H9 (cell line): ENCODE results near the gene ALKBH7. TPM values are rescaled to one million over a fixed set of nuclear protein-coding genes. Genes with fewer than 3 reads are reported as not detected.

ENCODE experiments used
- DNase-seq: peaks from one replicate; pipeline ENCODE4 v3.0.0-alpha.2; 2017
- H2AFZ ChIP-seq: one replicate; pipeline ENCODE4 v1.6.1; 2013; ENCODE audit warnings: mild to moderate bottlenecking, low read length, control low read depth, moderate library complexity
- H2AK5ac ChIP-seq: 2 replicates; pipeline ENCODE4 v1.6.1; 2013; ENCODE audit warnings: low read length, control low read depth, mixed read lengths; ENCODE audit not compliant: insufficient read length
- H2BK120ac ChIP-seq: one replicate; pipeline ENCODE4 v1.6.1; 2013; ENCODE audit warnings: low read depth, mild to moderate bottlenecking, low read length, control low read depth, inconsistent platforms; ENCODE audit not compliant: poor library complexity, severe bottlenecking
- H2BK12ac ChIP-seq: 2 replicates; pipeline ENCODE4 v1.6.1; 2013; ENCODE audit warnings: low read length, control low read depth, mixed read lengths, low read depth; ENCODE audit not compliant: insufficient read length
- H2BK15ac ChIP-seq: 2 replicates; pipeline ENCODE4 v1.6.1; 2013; ENCODE audit warnings: low read depth, low read length, control low read depth
- H2BK20ac ChIP-seq: one replicate; pipeline ENCODE4 v1.6.1; 2013; ENCODE audit warnings: low read depth, mild to moderate bottlenecking, low read length, control low read depth, inconsistent platforms; ENCODE audit not compliant: poor library complexity, severe bottlenecking
- H2BK5ac ChIP-seq: 2 replicates; pipeline ENCODE4 v1.6.1; 2013; ENCODE audit warnings: low read length, control low read depth, mixed read lengths; ENCODE audit not compliant: insufficient read length
- H3K14ac ChIP-seq: 2 replicates; pipeline ENCODE4 v1.6.1; 2013; ENCODE audit warnings: low read length, control low read depth; ENCODE audit not compliant: insufficient read depth
- H3K18ac ChIP-seq: 2 replicates; pipeline ENCODE4 v1.6.1; 2013; ENCODE audit warnings: low read depth, mild to moderate bottlenecking, mixed read lengths, low read length, control low read depth; ENCODE audit not compliant: insufficient read length
- H3K23ac ChIP-seq: 2 replicates; pipeline ENCODE4 v1.6.1; 2013; ENCODE audit warnings: low read length, control low read depth, mixed read lengths, low read depth; ENCODE audit not compliant: insufficient read length
- H3K23me2 ChIP-seq: 2 replicates; pipeline ENCODE4 v1.6.1; 2013; ENCODE audit warnings: low read depth, mild to moderate bottlenecking, mixed read lengths, low read length, control low read depth; ENCODE audit not compliant: insufficient read length, poor library complexity, severe bottlenecking
- H3K27ac ChIP-seq: 2 replicates; pipeline ENCODE4 v1.5.1; 2013; ENCODE audit warnings: low read length, control low read depth, mixed read lengths, low read depth; ENCODE audit not compliant: insufficient read length
- H3K27me3 ChIP-seq: 2 replicates; pipeline ENCODE4 v1.6.1; 2013; ENCODE audit warnings: low read length, control low read depth, inconsistent platforms; ENCODE audit not compliant: insufficient read depth
- H3K4ac ChIP-seq: 2 replicates; pipeline ENCODE4 v1.6.1; 2013; ENCODE audit warnings: low read depth, mild to moderate bottlenecking, control low read depth, inconsistent platforms, low read length, moderate library complexity
- H3K4me1 ChIP-seq: 2 replicates; pipeline ENCODE4 v1.6.1; 2013; ENCODE audit warnings: low read length, control low read depth, inconsistent platforms; ENCODE audit not compliant: insufficient read depth
- H3K4me2 ChIP-seq: 2 replicates; pipeline ENCODE4 v1.6.1; 2013; ENCODE audit warnings: low read length, control low read depth, mixed read lengths; ENCODE audit not compliant: insufficient read length, insufficient read depth
- H3K56ac ChIP-seq: 2 replicates; pipeline ENCODE4 v1.6.1; 2013; ENCODE audit warnings: low read depth, mild to moderate bottlenecking, mixed read lengths, low read length, control low read depth; ENCODE audit not compliant: insufficient read length
- H3K79me1 ChIP-seq: 2 replicates; pipeline ENCODE4 v1.6.1; 2013; ENCODE audit warnings: low read depth, mild to moderate bottlenecking, moderate library complexity, low read length, control low read depth, inconsistent platforms; ENCODE audit not compliant: insufficient read depth, poor library complexity, severe bottlenecking
- H3K79me2 ChIP-seq: 2 replicates; pipeline ENCODE4 v1.6.1; 2013; ENCODE audit warnings: low read length, control low read depth, inconsistent platforms; ENCODE audit not compliant: insufficient read depth
- H3K9ac ChIP-seq: 2 replicates; pipeline ENCODE4 v1.6.1; 2013; ENCODE audit warnings: low read length, control low read depth, mixed read lengths; ENCODE audit not compliant: insufficient read length; ENCODE audit errors: extremely low read depth
- H3K9me3 ChIP-seq: one replicate; pipeline ENCODE4 v1.6.1; 2013; ENCODE audit warnings: low read depth, low read length, inconsistent platforms; ENCODE audit not compliant: control insufficient read depth
- H3T11ph ChIP-seq: one replicate; pipeline ENCODE4 v1.6.1; 2013; ENCODE audit warnings: mild to moderate bottlenecking, low read length, control low read depth, inconsistent platforms
- H4K20me1 ChIP-seq: one replicate; pipeline ENCODE4 v1.6.1; 2013; ENCODE audit not compliant: control insufficient read depth, insufficient read length, insufficient read depth
- H4K5ac ChIP-seq: 2 replicates; pipeline ENCODE4 v1.6.1; 2013; ENCODE audit warnings: low read depth, mild to moderate bottlenecking, mixed read lengths, low read length, control low read depth; ENCODE audit not compliant: insufficient read length
- H4K8ac ChIP-seq: replicated peaks from 2 replicates; pipeline ENCODE4 v1.6.1; 2013; ENCODE audit warnings: low read length, control low read depth, mixed read lengths, low read depth; ENCODE audit not compliant: insufficient read length
- H4K91ac ChIP-seq: 2 replicates; pipeline ENCODE4 v1.6.1; 2013; ENCODE audit warnings: low read depth, mild to moderate bottlenecking, moderate library complexity, mixed read lengths, low read length, control low read depth; ENCODE audit not compliant: insufficient read length
- H3K27ac Mint-ChIP-seq, 3 experiments: 2 replicates in 2 of 3; 3 replicates in 1 of 3; pipeline ENCODE4 v1.8.0; 2020 to 2021; ENCODE audit warnings: mixed read lengths in 3 of 3, mild to moderate bottlenecking in 1 of 3, moderate library complexity in 1 of 3
- H3K27me3 Mint-ChIP-seq: 2 replicates; pipeline ENCODE4 v1.8.0; 2021; ENCODE audit warnings: low read depth, mild to moderate bottlenecking, moderate library complexity, mixed read lengths
- H3K36me3 Mint-ChIP-seq, 3 experiments: 2 replicates in 2 of 3; 3 replicates in 1 of 3; pipeline ENCODE4 v1.8.0; 2020 to 2021; ENCODE audit warnings: low read depth in 3 of 3, mixed read lengths in 3 of 3; ENCODE audit not compliant: insufficient read depth in 1 of 3
- H3K4me1 Mint-ChIP-seq, 2 experiments: 2 replicates each; pipeline ENCODE4 v1.8.0; 2020; ENCODE audit warnings: mixed read lengths in 2 of 2
- H3K4me3 Mint-ChIP-seq, 2 experiments: 2 replicates in 1 of 2; 3 replicates in 1 of 2; pipeline ENCODE4 v1.8.0; 2020 to 2021; ENCODE audit warnings: mild to moderate bottlenecking in 2 of 2, mixed read lengths in 2 of 2, moderate library complexity in 1 of 2
- H3K9me3 Mint-ChIP-seq, 2 experiments: 2 replicates in 1 of 2; 3 replicates in 1 of 2; pipeline ENCODE4 v1.8.0; 2020; ENCODE audit warnings: mild to moderate bottlenecking in 2 of 2, mixed read lengths in 2 of 2, moderate library complexity in 1 of 2
- CTCF ChIP-seq: fragments of 200-600 bp; sonication (generic); conservative IDR thresholded peaks from 3 replicates; pipeline ENCODE4 v1.8.0; 2021; ENCODE audit warnings: antibody characterized with exemption, mild to moderate bottlenecking
- WGBS: extraction: QIAGEN DNeasy Blood & Tissue Kit; methylation state at CpG from one replicate; pipeline ENCODE4 v1.1.7; 2013; ENCODE audit warnings: missing lambda C conversion rate, low lambda C conversion rate, mixed read lengths; ENCODE audit not compliant: insufficient read length; ENCODE audit errors: extremely low coverage; 5-methylcytosine and 5-hydroxymethylcytosine counted together
- total RNA-seq: library from RNA; stranded (reverse); gene quantifications from 2 replicates; pipeline ENCODE4 v1.2.1, GENCODE V29; 2021

The ALKBH7 gene
- total RNA-seq, 1 experiment from 2014 or later: 85.7 TPM

- H2AK5ac ChIP-seq: no peak overlapping the region
- H4K20me1 ChIP-seq: no peaks in the 10 kb centered on the region
- H3K56ac ChIP-seq: no peak overlapping the region
- no peak overlapping the region for H3K23ac ChIP-seq
- no peaks in the 10 kb centered on the region for H3K79me2 ChIP-seq
- Mint-ChIP-seq H3K36me3 (peaks cover 49 to 71% (median 64%) of the 10 kb centered on the region in 3 experiments), H3K9me3 (peaks cover 4% of the 10 kb centered on the region in 2 experiments; a peak in 4 of 5 replicates), H3K27ac (no peak overlapping the region), H3K27me3 (no peaks in the 10 kb centered on the region), H3K4me1 (peaks cover 4 to 10% of the 10 kb centered on the region in 2 experiments; a peak in 2 of 4 replicates), H3K4me3 (no peak overlapping the region)
- no CpG with 5 or more reads among the region's 40 CpGs for WGBS
- no peak overlapping the region for H3K9ac ChIP-seq
- H3K79me1 ChIP-seq: no peaks in the 10 kb centered on the region
- H2BK12ac ChIP-seq: no peak overlapping the region
- H3K14ac ChIP-seq: no peak overlapping the region
- H4K5ac ChIP-seq: no peak overlapping the region
- H3K27me3 ChIP-seq: no peaks in the 10 kb centered on the region
- H3K4ac ChIP-seq: no peak overlapping the region
- H3K18ac ChIP-seq: no peak overlapping the region
- no peak overlapping the region for H2BK20ac ChIP-seq
- no peak overlapping the region for H4K91ac ChIP-seq
- H3K9me3 ChIP-seq: no peaks in the 10 kb centered on the region
- H3T11ph ChIP-seq: no peak overlapping the region
- H2AFZ ChIP-seq: no peak overlapping the region
- no peak overlapping the region for H3K27ac ChIP-seq
- no peak for DNase-seq
- no peak overlapping the region for H4K8ac ChIP-seq
- no peak overlapping the region for H2BK120ac ChIP-seq
- no peak overlapping the region for H2BK5ac ChIP-seq
- H2BK15ac ChIP-seq: no peak overlapping the region
- no peaks in the 10 kb centered on the region for H3K4me1 ChIP-seq
- no peak for TF ChIP-seq CTCF
- H3K4me2 ChIP-seq: no peak overlapping the region
- H3K23me2 ChIP-seq: no peaks in the 10 kb centered on the region
These were observed 8.6 kb downstream of the ALKBH7 start for GRCh38 chr19:6381030-6381750.
